Globus pallidus (tissue), 1 donor: ENCODE measurements around the gene KLK11.
"Not testable (repeated sequence)": the region's sequence is repeated elsewhere in the genome, so short reads cannot be mapped to it uniquely, and the experiment has no call there.

Source experiments
- DNase-seq: peaks from one replicate; pipeline ENCODE4 v3.0.0-alpha.2; 2015; ENCODE audit warnings: low spot score

KLK11 gene

GRCh38 chr19:51003316-51003715 is 23.1 kb downstream of the KLK11 start:
- no peak for DNase-seq

GRCh38 chr19:51002542-51003311 is 23.7 kb downstream of the KLK11 start:
- no peak for DNase-seq

DNA sequence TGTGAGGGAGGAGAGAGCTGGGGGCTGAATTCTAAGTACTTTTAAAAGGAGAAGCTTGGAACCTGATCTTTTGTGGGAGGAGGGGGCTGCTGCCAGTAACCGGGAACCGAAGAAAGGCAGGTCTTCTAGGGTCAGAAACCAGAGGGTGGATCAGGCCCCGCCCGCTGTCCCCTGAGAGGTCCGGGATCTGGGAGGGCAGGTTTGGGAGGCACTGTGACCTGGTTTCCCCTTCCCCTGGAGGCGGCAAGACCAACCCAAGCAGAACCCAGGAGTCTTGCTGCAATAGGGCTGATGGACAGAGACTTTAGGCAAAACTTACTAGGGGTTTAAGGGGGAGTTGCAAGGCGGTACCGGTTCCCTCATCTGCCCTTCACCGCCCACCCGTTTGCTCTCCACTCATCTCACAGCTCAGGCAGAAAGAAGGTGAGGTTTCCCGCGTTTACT is 24.3 kb downstream of the KLK11 start:
- no peak for DNase-seq

- DNase-seq = no peak
Measured at GRCh38 chr19:51001515-51001914, 24.9 kb downstream of the KLK11 start, which contains the start of gene KLK8. KLK8 (minus strand) TSS chr19:51001604; CDS start chr19:51001167, 437 bp downstream.

DNA sequence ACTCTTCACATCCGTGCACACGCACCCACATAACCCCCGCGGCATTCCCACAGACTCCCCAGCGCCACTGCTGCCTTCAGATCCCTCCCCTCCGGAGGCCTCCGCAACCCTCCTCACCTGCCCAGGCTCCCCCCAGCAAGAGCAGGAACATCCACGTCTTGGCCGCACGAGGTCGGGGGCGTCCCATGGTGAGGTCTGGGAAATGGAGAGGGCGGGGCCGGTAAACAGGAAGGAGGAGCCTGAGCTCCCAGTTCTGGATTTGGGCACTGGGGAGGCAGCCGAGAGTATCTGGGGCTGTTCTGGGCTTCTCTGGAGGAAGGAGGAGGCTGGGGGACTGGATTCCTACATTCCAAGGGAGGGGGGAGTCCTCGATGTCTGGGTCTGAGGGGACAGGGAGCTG is 25.4 kb downstream of the KLK11 start:
- no peak for DNase-seq

DNA sequence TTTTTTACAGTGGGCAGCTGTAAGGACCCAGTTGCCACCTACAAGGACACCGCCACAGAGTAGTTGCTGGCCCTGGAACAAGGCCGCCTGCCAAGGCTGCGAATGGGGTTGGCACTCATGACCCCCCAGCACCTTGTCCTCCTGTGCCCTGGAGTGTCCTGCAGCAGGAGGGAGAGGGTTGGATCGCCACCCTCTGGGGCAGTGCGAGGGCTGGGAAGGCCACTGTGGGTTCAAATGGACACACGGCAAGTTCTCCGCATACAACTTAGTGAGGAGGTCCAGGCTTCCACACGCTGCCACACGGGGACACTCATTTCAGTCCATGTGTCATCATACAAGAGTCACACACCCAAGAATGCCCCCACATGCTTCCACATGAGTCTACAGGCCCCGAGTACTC is 26.0 kb downstream of the KLK11 start:
- DNase-seq = no peak

GRCh38 chr19:50998686-50999085 is 27.7 kb downstream of the KLK11 start:
- DNase-seq = no peak

GRCh38 chr19:50998061-50998460 is 28.4 kb downstream of the KLK11 start:
- DNase-seq = no peak

DNA sequence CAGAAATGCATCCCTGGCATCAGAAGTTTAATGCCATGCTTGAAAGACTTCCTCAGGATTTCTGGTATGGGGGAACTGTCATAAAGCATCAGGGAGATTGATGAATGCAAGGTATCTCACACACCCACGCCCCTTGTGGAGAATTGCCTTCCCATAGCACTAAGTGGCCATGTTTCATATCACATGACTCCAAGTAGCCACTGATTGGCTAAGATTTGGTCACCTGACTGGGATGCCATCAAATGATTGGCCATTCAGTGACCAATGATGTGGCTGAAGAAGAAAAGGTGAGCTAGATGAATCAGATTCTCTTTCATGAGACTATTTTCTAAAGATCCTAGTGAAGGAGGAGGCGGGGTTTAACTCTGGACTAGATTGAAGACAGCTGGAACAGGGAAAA is 32.3 kb downstream of the KLK11 start:
- no peak for DNase-seq

- DNase-seq = no peak
Measured at GRCh38 chr19:50992666-50993035, 33.8 kb downstream of the KLK11 start.

- not testable (repeated sequence) for DNase-seq
Measured at GRCh38 chr19:50984416-50984815, 42.0 kb downstream of the KLK11 start.

GRCh38 chr19:50983625-50984292 is 42.7 kb downstream of the KLK11 start, which contains the start of gene KLK7:
KLK7 (minus strand) TSS chr19:50983917; CDS start chr19:50982399, 1,518 bp downstream.
- DNase-seq = no peak

DNA sequence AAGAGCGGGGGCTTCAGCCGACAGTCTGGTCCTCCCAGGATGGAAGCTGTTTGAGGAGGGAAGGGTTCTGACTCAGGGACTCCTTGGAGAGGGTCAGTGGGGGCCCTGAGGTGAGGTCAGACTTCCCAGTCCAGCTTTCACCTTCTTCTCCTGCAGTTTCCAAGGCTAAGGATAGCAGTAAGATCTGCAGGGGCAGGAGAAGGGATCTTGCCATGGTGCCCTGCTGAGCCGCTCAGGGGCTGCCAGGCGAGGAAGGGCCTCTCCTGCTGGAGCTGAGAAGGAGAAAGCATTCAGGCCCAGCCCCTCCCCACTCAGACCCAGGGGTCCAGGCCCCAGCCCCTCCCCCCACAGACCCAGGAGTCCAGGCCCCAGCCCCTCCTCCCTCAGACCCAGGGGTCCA is 44.2 kb downstream of the KLK11 start:
- no peak for DNase-seq

DNA sequence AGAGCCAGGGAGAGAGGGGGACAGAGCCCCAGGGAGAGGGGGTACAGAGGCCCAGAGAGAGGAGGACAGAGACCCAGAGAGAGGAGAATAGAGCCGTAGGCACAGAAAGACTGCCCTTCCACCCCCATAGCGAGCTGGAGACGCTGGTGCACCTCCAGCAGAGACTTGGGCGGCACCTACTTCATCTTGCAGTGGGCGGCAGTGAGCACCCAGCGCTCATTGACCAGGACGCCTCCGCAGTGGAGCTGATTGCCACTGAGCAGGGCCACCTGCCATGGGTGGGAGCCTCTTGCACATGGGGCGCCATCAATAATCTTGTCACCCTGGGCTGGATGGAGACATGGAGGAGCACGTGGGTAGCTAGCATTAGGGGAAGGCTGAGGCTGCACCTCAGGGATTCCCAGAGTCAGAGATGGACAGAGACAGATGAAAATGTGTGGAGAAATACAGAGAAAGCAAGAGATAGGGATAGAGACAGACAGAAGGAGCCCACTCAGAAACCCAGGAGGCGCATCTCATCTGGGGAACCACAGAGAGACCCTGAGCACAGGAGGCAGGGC is 44.7 kb downstream of the KLK11 start:
- DNase-seq = no peak

- DNase-seq = no peak
Measured at GRCh38 chr19:50980208-50980607, 46.2 kb downstream of the KLK11 start.

GRCh38 chr19:50979758-50980157 is 46.7 kb downstream of the KLK11 start:
- no peak for DNase-seq

DNA sequence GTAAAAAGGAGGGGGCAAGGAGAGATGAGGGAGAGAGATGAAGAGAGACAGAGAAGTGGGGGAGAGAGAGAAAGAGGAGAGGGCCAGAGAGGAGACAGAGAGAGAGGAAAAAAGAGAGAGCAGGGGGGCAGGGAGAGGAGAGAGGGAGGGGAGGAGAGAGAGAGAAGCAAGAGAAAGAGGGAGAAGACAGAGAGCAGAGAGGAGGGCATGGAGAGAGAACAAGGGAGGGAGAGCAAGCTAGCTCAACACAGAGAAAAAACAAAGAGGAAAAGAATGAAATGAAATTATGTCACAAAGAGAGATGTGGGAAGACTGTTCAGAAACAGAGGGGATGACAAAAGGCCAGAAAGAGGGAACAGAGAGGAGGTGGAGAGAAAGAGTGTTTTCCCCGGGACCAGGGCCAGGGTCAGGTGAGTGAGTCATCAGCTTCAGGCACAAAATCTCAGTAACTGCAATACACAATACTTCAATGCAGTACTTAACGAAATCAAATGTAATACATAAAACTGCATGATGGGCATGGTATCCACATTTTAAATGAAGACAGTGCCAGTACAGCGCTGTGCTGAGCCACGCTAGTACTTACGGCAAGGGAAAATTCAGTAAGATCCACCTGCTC is 47.5 kb downstream of the KLK11 start:
- DNase-seq = no peak

DNA sequence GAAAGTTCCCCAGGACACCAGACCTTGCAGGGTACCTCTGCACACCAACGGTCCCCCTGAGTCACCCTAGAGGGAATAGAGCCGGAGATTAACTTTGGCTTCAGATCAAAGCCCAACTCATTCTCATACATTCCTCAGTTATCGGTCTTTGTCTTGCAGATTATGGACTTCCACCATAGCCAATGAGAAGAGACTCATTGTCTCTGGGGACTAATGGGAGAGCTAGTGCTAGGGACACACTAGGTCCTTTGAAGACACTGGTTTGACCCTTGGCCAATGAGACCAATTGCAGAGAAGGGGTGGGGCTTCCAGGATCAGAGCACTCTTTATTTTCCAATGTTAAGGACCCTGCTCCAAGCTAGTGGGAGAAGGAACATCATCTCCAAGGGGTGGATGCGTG is 48.8 kb downstream of the KLK11 start:
- peak; percentile 46 for DNase-seq

DNA sequence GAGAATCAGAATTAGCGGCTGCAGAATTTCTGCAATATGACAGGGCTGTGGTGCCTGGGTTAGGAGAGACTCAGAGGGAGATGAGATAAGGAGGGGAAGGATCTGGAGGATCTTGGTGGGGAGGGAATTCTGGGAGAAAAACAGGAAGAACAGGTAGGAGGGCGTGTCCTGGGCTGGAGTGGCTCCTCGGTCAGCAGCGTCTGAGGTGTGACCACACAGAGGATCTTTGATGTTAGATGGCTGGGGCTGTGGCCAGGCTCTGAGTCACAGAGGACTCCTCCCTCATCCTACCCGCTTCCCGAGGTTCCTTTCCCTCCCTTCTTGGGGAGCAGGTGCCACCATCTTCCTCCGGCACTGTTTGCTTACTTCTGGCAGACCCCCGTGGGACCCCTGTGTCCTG is 50.6 kb downstream of the KLK11 start:
- DNase-seq = no peak

- DNase-seq = no peak
Measured at GRCh38 chr19:50974702-50975556, 51.5 kb downstream of the KLK11 start.

DNA sequence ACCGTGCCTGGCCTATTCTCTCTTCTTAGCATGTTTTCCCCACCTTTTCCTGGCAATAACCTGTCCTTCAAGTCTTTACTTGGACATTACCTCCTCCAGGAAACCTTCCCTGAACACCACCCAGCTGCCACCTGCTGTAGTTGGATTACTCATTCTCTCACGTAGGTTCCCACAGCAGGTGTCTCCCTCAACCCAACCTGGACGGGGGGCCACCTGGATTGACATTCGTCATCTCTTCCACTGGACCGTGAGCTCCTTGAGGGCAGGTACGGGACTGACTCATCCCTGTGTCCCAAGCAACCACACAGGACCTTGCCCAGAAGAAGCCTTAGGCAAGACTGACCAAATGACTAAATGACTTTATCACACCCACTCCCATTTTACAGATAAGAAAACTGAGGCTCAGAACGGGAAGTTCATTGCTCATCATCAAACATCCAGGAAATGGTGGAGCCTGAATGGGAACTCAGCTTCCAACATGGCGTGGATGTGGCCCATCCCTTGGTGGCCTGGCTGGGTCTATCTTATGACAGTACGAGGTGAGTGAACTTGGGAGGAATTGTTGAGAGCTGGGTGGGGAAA is 53.5 kb downstream of the KLK11 start:
- DNase-seq = no peak
